ENCODE measurements around the gene SRGAP3.

SRGAP3 gene

DNA sequence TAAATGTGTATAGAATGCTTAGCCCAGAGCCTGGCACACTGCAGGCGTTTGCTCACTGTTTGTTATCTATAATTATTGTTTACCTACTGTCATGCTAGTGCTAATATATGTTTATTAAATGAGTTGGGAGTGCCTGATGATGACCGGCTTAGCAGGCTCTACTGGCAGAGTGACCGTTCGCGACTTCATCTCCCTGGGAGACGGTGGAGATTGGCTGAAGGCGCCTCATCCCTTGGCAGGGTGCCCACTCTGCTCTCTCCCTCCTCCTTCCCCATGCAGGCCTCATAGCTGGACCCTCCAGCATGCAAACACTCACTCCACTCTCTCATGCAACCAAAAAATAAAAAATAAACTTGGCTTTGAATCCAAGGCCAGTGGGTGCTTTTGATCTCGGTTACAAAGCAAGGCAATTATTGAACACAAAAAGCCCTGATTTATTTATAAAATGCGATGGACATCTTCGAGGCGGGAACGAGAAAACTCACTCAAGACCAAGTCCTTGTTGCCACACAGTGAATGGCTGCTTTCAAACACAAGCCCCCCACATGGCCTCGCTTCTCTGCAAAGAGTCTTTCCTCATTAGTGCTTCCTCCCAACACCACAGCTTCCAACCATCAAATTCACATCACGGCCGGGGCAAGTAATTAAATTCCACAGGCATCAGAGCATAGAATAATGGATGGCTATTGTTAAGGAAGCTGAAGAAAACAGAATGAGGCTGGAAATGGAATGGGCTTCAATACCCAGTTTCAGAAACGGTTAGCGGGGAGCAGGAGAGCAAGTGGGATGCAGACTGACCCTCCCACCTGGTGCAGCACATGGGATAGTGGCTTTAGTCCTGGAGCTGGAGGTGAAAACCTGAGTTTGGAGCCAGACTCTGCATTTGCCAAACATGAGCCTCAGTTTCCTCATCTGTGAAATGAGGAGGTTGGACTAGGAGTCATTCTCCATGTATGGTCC lies 150.4 kb downstream of the SRGAP3 start:
- no peaks in the 10 kb centered on the region for H3K27me3 ChIP-seq (ENCODE audit: insufficient read depth, low read depth)
- H3K36me3 ChIP-seq (ENCODE audit: insufficient read depth) = no peaks in the 10 kb centered on the region
- H3K4me3 ChIP-seq (IDR thresholded peaks at IDR 0.05; ENCODE audit: insufficient read depth, low read depth, low read length) = no peak overlapping the region
- H3K4me1 ChIP-seq (ENCODE audit: low read depth, poor library complexity, severe bottlenecking) = no peaks in the 10 kb centered on the region
- H3K27ac ChIP-seq = no peak overlapping the region
- H2AFZ ChIP-seq (ENCODE audit: low read depth) = no peak overlapping the region
- no peak overlapping the region for H3K4me2 ChIP-seq
- H3K9ac ChIP-seq = no peak overlapping the region
- no peaks in the 10 kb centered on the region for H3K79me2 ChIP-seq (ENCODE audit: insufficient read depth, low read depth)
- TF ChIP-seq, protein P1, sequence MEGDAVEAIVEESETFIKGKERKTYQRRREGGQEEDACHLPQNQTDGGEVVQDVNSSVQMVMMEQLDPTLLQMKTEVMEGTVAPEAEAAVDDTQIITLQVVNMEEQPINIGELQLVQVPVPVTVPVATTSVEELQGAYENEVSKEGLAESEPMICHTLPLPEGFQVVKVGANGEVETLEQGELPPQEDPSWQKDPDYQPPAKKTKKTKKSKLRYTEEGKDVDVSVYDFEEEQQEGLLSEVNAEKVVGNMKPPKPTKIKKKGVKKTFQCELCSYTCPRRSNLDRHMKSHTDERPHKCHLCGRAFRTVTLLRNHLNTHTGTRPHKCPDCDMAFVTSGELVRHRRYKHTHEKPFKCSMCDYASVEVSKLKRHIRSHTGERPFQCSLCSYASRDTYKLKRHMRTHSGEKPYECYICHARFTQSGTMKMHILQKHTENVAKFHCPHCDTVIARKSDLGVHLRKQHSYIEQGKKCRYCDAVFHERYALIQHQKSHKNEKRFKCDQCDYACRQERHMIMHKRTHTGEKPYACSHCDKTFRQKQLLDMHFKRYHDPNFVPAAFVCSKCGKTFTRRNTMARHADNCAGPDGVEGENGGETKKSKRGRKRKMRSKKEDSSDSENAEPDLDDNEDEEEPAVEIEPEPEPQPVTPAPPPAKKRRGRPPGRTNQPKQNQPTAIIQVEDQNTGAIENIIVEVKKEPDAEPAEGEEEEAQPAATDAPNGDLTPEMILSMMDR (conservative IDR thresholded peaks at IDR 0.05; ENCODE audit: low read depth, low read length) = no peak
- no peaks in the 10 kb centered on the region for H4K20me1 ChIP-seq (ENCODE audit: insufficient read depth)

DNA sequence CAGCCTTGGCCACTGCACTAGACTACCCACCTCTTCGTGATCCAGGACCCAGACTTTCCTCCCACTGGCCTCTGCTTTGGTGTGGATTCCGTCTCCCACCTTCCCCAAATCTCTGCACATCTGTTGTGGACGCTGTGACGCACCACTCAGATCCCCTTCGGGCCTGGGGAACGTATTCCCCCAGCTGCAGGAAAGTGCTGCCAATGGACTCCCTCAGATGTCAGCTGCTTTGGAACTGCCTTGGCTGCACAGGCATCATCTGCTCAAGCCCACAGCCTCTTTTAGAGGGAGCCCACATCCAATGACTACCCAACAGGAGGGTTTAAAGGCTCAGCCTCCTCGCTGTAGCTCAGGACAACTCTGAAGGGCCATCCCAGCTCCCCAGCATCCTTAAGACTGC lies 152.0 kb downstream of the SRGAP3 start:
- Histone ChIP-seq H3K4me1 (ENCODE audit: low read depth, poor library complexity, severe bottlenecking) (no peaks in the 10 kb centered on the region), H3K27me3 (ENCODE audit: insufficient read depth, low read depth) (no peaks in the 10 kb centered on the region)

DNA sequence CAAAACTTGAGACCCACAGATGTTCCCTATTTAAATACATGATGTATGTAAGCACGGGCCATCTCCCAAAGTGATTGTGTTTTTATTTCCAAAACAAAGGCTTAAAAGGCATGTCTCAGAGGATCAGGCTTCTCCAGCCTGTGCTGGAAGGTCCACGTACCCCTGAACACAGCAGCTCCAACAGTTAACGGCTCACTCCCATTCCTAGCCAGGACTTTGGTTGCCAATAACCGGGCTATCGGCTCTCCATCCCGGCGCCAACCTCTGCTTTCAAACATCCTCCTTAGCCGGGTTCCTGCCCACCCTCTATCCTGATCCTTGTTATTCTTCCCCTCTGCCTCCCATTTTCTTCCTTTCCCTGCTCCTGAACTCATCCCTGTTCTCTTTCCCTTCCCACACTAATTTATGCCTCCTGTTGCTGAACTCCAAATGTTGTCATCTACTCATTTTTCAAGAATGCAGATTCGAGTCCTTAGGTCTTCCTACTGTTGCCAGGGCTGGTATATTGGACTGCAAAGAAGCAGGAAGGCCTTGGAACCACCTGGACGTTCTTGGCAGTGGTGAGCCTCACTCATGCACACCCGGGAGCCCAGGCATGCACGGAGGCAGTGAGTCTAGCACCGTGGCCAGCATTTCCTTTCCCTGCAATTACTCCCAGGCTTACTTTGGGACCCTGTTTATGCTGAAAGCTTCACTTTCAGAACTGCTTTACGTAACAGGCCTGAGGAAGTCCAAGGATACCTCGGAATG lies 157.8 kb downstream of the SRGAP3 start:
- Histone ChIP-seq H2AFZ (ENCODE audit: low read depth) (no peak overlapping the region), H3K27me3 (ENCODE audit: insufficient read depth, low read depth) (no peaks in the 10 kb centered on the region), H3K36me3 (ENCODE audit: insufficient read depth) (no peaks in the 10 kb centered on the region), H3K4me3 (IDR thresholded peaks at IDR 0.05; ENCODE audit: insufficient read depth, low read depth, low read length) (no peak overlapping the region), H3K9ac (no peak overlapping the region), H4K20me1 (ENCODE audit: insufficient read depth) (no peaks in the 10 kb centered on the region), H3K79me2 (ENCODE audit: insufficient read depth, low read depth) (no peaks in the 10 kb centered on the region), H3K4me2 (no peak overlapping the region), H3K27ac (no peak overlapping the region), H3K4me1 (ENCODE audit: low read depth, poor library complexity, severe bottlenecking) (no peaks in the 10 kb centered on the region)
- TF ChIP-seq, protein P1 (conservative IDR thresholded peaks at IDR 0.05; ENCODE audit: low read depth, low read length) = no peak

More for the DNA sequence above, 152.0 kb downstream of the SRGAP3 start:
- Histone ChIP-seq H3K9ac (no peak overlapping the region), H3K27ac (no peak overlapping the region), H3K4me2 (no peak overlapping the region), H3K36me3 (ENCODE audit: insufficient read depth) (no peaks in the 10 kb centered on the region), H3K4me3 (IDR thresholded peaks at IDR 0.05; ENCODE audit: insufficient read depth, low read depth, low read length) (no peak overlapping the region), H4K20me1 (ENCODE audit: insufficient read depth) (no peaks in the 10 kb centered on the region), H3K79me2 (ENCODE audit: insufficient read depth, low read depth) (no peaks in the 10 kb centered on the region), H2AFZ (ENCODE audit: low read depth) (no peak overlapping the region)
- TF ChIP-seq, protein P1 (conservative IDR thresholded peaks at IDR 0.05; ENCODE audit: low read depth, low read length) = no peak

DNA sequence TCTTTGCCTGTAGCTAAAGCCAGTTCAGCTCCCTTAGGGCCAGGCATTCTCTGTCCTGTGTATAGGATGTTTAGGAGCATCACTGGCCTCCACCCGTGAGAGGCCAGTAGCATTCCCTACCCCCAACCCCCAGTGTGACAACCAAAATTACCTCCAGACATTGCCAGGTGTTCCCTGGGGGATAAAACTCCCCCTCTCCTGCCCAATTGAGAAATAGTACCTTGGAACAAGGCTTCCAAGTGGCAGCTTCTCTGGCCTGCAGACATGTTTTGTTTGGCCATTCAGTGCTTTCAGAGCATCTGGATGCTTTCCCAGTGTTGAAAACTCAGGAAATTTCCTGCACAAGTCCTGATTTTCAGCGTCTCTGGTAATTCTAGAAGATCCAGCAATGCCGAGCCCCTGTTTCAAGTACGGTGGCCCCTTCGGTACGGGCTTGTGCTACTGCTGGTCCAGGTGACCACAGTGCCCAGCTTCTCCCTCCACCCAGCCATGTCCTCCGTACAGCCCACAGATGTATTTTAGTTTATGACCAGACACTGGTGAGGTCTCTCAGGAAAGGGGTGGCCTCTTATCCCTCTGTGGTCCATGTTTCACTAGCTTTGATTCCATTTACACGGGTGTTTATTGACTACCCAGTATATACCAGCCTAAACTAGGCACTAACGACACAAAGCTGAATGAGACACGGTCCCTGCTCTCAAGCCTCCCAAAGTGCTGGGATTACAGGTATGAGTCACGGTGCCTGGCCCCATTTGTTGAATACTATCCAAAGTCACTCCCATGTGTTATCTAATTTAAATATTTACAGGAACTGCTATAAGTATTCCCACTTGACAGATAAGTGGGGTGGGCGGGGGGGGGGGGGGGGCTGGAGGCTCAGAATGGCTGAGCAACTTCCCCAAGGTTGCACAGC lies 160.7 kb downstream of the SRGAP3 start:
- Histone ChIP-seq H2AFZ (ENCODE audit: low read depth) (no peak overlapping the region), H3K79me2 (ENCODE audit: insufficient read depth, low read depth) (no peaks in the 10 kb centered on the region), H3K9ac (no peak overlapping the region), H4K20me1 (ENCODE audit: insufficient read depth) (no peaks in the 10 kb centered on the region), H3K27me3 (ENCODE audit: insufficient read depth, low read depth) (no peaks in the 10 kb centered on the region), H3K27ac (no peak overlapping the region), H3K4me1 (ENCODE audit: low read depth, poor library complexity, severe bottlenecking) (no peaks in the 10 kb centered on the region), H3K4me3 (IDR thresholded peaks at IDR 0.05; ENCODE audit: insufficient read depth, low read depth, low read length) (no peak overlapping the region), H3K36me3 (ENCODE audit: insufficient read depth) (no peaks in the 10 kb centered on the region), H3K4me2 (no peak overlapping the region)
- TF ChIP-seq, protein P1 (conservative IDR thresholded peaks at IDR 0.05; ENCODE audit: low read depth, low read length) = no peak

Data from KMS-11 (cell line).